Stimulated activated naive B cell treated with anti-CD40 and anti-IgM and Interleukin-4, amounts not matched to agents 10 μg/mL and 1 μg/mL and 100 μg/mL, for 72 hours (primary cell): ENCODE measurements around the gene COBL.

Experiments
- ATAC-seq, 2 donors: fragments of 150-1000 bp; cut with Tn5 transposase; replicated peaks; 2 replicates each; pipeline ENCODE4 v1.10.0; 2021; ENCODE audit warnings: moderate library complexity in 1 of 2
- DNase-seq: peaks from one replicate; pipeline ENCODE4 v3.0.0; 2021
- H3K27ac Mint-ChIP-seq: one replicate; pipeline ENCODE4 v1.8.0; 2022; ENCODE audit warnings: mild to moderate bottlenecking, mixed read lengths
- H3K27me3 Mint-ChIP-seq, 2 donors: one replicate each; pipeline ENCODE4 v1.8.0; 2022; ENCODE audit warnings: mixed read lengths in 2 of 2
- H3K36me3 Mint-ChIP-seq, 2 donors: one replicate each; pipeline ENCODE4 v1.8.0; 2022; ENCODE audit warnings: mixed read lengths in 2 of 2, mild to moderate bottlenecking in 1 of 2
- H3K4me1 Mint-ChIP-seq, 2 donors: one replicate each; pipeline ENCODE4 v1.8.0; 2022; ENCODE audit warnings: mixed read lengths in 2 of 2, mild to moderate bottlenecking in 1 of 2
- H3K4me3 Mint-ChIP-seq, 2 donors: one replicate each; pipeline ENCODE4 v1.8.0; 2022; ENCODE audit warnings: mild to moderate bottlenecking in 2 of 2, mixed read lengths in 2 of 2, moderate library complexity in 1 of 2
- H3K9me3 Mint-ChIP-seq, 2 donors: one replicate each; pipeline ENCODE4 v1.8.0; 2022; ENCODE audit warnings: mixed read lengths in 2 of 2, mild to moderate bottlenecking in 1 of 2

COBL gene

GRCh38 chr7:51251290-51251689 is 65.3 kb downstream of the COBL start:
- Mint-ChIP-seq H3K27ac (no peak overlapping the region), H3K4me3 (no peak overlapping the region), H3K4me1 (no peaks in the 10 kb centered on the region), H3K36me3 (no peaks in the 10 kb centered on the region), H3K27me3 (no peaks in the 10 kb centered on the region), H3K9me3 (no peaks in the 10 kb centered on the region)
- ATAC-seq (no peak), DNase-seq (no peak)

- no peaks in the 10 kb centered on the region for H3K27me3 Mint-ChIP-seq
- H3K4me1 Mint-ChIP-seq, result no peaks in the 10 kb centered on the region
Observed at GRCh38 chr7:51250512-51250911, 66.1 kb downstream of the COBL start.

GRCh38 chr7:51249991-51250390 is 66.6 kb downstream of the COBL start:
- H3K27me3 Mint-ChIP-seq, result peaks cover 0 to 5% of the 10 kb centered on the region in 2 donors
- H3K27ac Mint-ChIP-seq, result no peak overlapping the region
- ATAC-seq (no peak), DNase-seq (no peak)
- no peak overlapping the region for H3K4me3 Mint-ChIP-seq
- H3K4me1 Mint-ChIP-seq, result no peaks in the 10 kb centered on the region
- no peaks in the 10 kb centered on the region for H3K9me3 Mint-ChIP-seq
- no peaks in the 10 kb centered on the region for H3K36me3 Mint-ChIP-seq

More at GRCh38 chr7:51250512-51250911, 66.1 kb downstream of the COBL start:
- Mint-ChIP-seq H3K36me3 (no peaks in the 10 kb centered on the region), H3K27ac (no peak overlapping the region), H3K4me3 (no peak overlapping the region), H3K9me3 (no peaks in the 10 kb centered on the region)
- DNase-seq (no peak), ATAC-seq (no peak)

GRCh38 chr7:51249187-51249945 is 67.2 kb downstream of the COBL start:
- ATAC-seq (no peak), DNase-seq (no peak)
- H3K27ac Mint-ChIP-seq, result no peak overlapping the region
- H3K4me3 Mint-ChIP-seq, result no peak overlapping the region
- no peaks in the 10 kb centered on the region for H3K9me3 Mint-ChIP-seq
- H3K36me3 Mint-ChIP-seq, result no peaks in the 10 kb centered on the region
- H3K27me3 Mint-ChIP-seq, result peaks cover 0 to 7% of the 10 kb centered on the region in 2 donors
- H3K4me1 Mint-ChIP-seq, result no peaks in the 10 kb centered on the region

GRCh38 chr7:51246258-51247245 is 70.1 kb downstream of the COBL start:
- no peaks in the 10 kb centered on the region for H3K36me3 Mint-ChIP-seq
- no peaks in the 10 kb centered on the region for H3K9me3 Mint-ChIP-seq
- H3K27ac Mint-ChIP-seq, result no peak overlapping the region
- H3K4me1 Mint-ChIP-seq, result no peaks in the 10 kb centered on the region
- DNase-seq (no peak), ATAC-seq (no peak)
- no peak overlapping the region for H3K4me3 Mint-ChIP-seq
- peaks cover 0 to 7% of the 10 kb centered on the region in 2 donors for H3K27me3 Mint-ChIP-seq

- no peaks in the 10 kb centered on the region for H3K36me3 Mint-ChIP-seq
- DNase-seq, result no peak
- H3K9me3 Mint-ChIP-seq, result no peaks in the 10 kb centered on the region
- no peak overlapping the region for H3K4me3 Mint-ChIP-seq
- H3K4me1 Mint-ChIP-seq, result no peaks in the 10 kb centered on the region
- no peak for ATAC-seq
- no peak overlapping the region for H3K27ac Mint-ChIP-seq
- H3K27me3 Mint-ChIP-seq, result peaks cover 0 to 7% of the 10 kb centered on the region in 2 donors
Observed at GRCh38 chr7:51244885-51245284, 71.7 kb downstream of the COBL start.

GRCh38 chr7:51244053-51244452 is 72.6 kb downstream of the COBL start:
- Mint-ChIP-seq H3K36me3 (no peaks in the 10 kb centered on the region), H3K27me3 (peaks cover 0 to 7% of the 10 kb centered on the region in 2 donors), H3K4me3 (no peak overlapping the region)

GRCh38 chr7:51243631-51244030 is 73.0 kb downstream of the COBL start:
- Mint-ChIP-seq H3K4me3 (no peak overlapping the region), H3K36me3 (no peaks in the 10 kb centered on the region), H3K9me3 (no peaks in the 10 kb centered on the region), H3K27me3 (peaks cover 0 to 7% of the 10 kb centered on the region in 2 donors), H3K4me1 (no peaks in the 10 kb centered on the region), H3K27ac (no peak overlapping the region)
- no peak for ATAC-seq
- no peak for DNase-seq

More at GRCh38 chr7:51244053-51244452, 72.6 kb downstream of the COBL start:
- no peak for DNase-seq
- Mint-ChIP-seq H3K4me1 (no peaks in the 10 kb centered on the region), H3K9me3 (no peaks in the 10 kb centered on the region), H3K27ac (no peak overlapping the region)
- no peak for ATAC-seq

GRCh38 chr7:51242881-51243518 is 73.6 kb downstream of the COBL start:
- H3K36me3 Mint-ChIP-seq, result no peaks in the 10 kb centered on the region
- DNase-seq (no peak), ATAC-seq (no peak)
- no peaks in the 10 kb centered on the region for H3K9me3 Mint-ChIP-seq
- H3K27ac Mint-ChIP-seq, result no peak overlapping the region
- H3K4me3 Mint-ChIP-seq, result no peak overlapping the region
- no peaks in the 10 kb centered on the region for H3K4me1 Mint-ChIP-seq
- peaks cover 0 to 7% of the 10 kb centered on the region in 2 donors for H3K27me3 Mint-ChIP-seq

- no peak for DNase-seq
- no peak for ATAC-seq
- Mint-ChIP-seq H3K9me3 (no peaks in the 10 kb centered on the region), H3K36me3 (no peaks in the 10 kb centered on the region), H3K4me3 (no peak overlapping the region), H3K4me1 (no peaks in the 10 kb centered on the region), H3K27me3 (peaks cover 0 to 7% of the 10 kb centered on the region in 2 donors), H3K27ac (no peak overlapping the region)
Observed at GRCh38 chr7:51242007-51242691, 74.5 kb downstream of the COBL start.

- Mint-ChIP-seq H3K4me3 (no peak overlapping the region), H3K4me1 (no peaks in the 10 kb centered on the region), H3K36me3 (no peaks in the 10 kb centered on the region), H3K27ac (no peak overlapping the region), H3K9me3 (no peaks in the 10 kb centered on the region), H3K27me3 (peaks cover 0 to 7% of the 10 kb centered on the region in 2 donors)
- ATAC-seq (no peak), DNase-seq (no peak)
Observed at GRCh38 chr7:51240868-51241267, 75.7 kb downstream of the COBL start.

- no peaks in the 10 kb centered on the region for H3K36me3 Mint-ChIP-seq
- H3K27me3 Mint-ChIP-seq, result no peaks in the 10 kb centered on the region
- no peak for ATAC-seq
- DNase-seq, result no peak
- no peak overlapping the region for H3K27ac Mint-ChIP-seq
- no peaks in the 10 kb centered on the region for H3K9me3 Mint-ChIP-seq
- no peaks in the 10 kb centered on the region for H3K4me1 Mint-ChIP-seq
- no peak overlapping the region for H3K4me3 Mint-ChIP-seq
Observed at GRCh38 chr7:51239691-51240090, 76.9 kb downstream of the COBL start.

GRCh38 chr7:51238981-51239495 is 77.6 kb downstream of the COBL start:
- Mint-ChIP-seq H3K9me3 (no peaks in the 10 kb centered on the region), H3K4me1 (no peaks in the 10 kb centered on the region)

More at GRCh38 chr7:51238981-51239495, 77.6 kb downstream of the COBL start:
- Mint-ChIP-seq H3K27ac (no peak overlapping the region), H3K36me3 (no peaks in the 10 kb centered on the region), H3K4me3 (no peak overlapping the region), H3K27me3 (no peaks in the 10 kb centered on the region)
- no peak for DNase-seq
- no peak for ATAC-seq
